IMR-90 (cell line): ENCODE measurements around the gene DPF3. TPM values are rescaled to one million over a fixed set of nuclear protein-coding genes. Genes with fewer than 3 reads are reported as not detected.
A peak's percentile ranks its signal among the peaks of the same experiment; 100 is the strongest.

ENCODE experiments used
- ATAC-seq: fragments of 200-7000 bp; cut with Tn5 transposase; 2 replicates; pipeline ENCODE4 v1.9.1; 2020; ENCODE audit warnings: low read depth, mild to moderate bottlenecking, moderate library complexity
- BruUV-seq: library from RNA; stranded (reverse); fragments of 400-500 nt; replicated peaks from 2 replicates; lab custom pipeline; 2021; lab: Mats Ljungman, UMichigan
- CTCF ChIA-PET: fragments of 300-600 bp; formaldehyde crosslinking; extraction: SDS; loops from one replicate; lab custom pipeline; 2021; ENCODE audit warnings: antibody characterized with exemption; lab: Yijun Ruan, JAX
- POLR2A ChIA-PET: fragments of 300-600 bp; sonication (Branson Sonifier 250); formaldehyde crosslinking; loops from one replicate; lab custom pipeline; 2022; ENCODE audit warnings: antibody characterized with exemption; ENCODE audit not compliant: unreplicated experiment; lab: Charles Lee
- DNase-seq: peaks from one replicate; pipeline ENCODE4 v3.0.0; 2013
- H2AFZ ChIP-seq: replicated peaks from 2 replicates; pipeline ENCODE3; 2013; ENCODE audit warnings: low read length, mild to moderate bottlenecking; ENCODE audit not compliant: poor library complexity
- H2AK5ac ChIP-seq: 2 replicates; pipeline ENCODE4 v1.6.1; 2013; ENCODE audit warnings: low read depth, low read length, inconsistent platforms
- H2AK9ac ChIP-seq: replicated peaks from 2 replicates; pipeline ENCODE3; 2013; ENCODE audit warnings: mild to moderate bottlenecking, low read depth, low read length, moderate library complexity; ENCODE audit not compliant: poor library complexity
- H2BK120ac ChIP-seq: 2 replicates; pipeline ENCODE4 v1.6.1; 2013; ENCODE audit warnings: low read depth, low read length, inconsistent platforms
- H2BK15ac ChIP-seq: 3 replicates; pipeline ENCODE4 v1.6.1; 2013; ENCODE audit warnings: low read depth, low read length, inconsistent platforms
- H2BK20ac ChIP-seq: 2 replicates; pipeline ENCODE4 v1.6.1; 2013; ENCODE audit warnings: low read depth, mild to moderate bottlenecking, inconsistent platforms, low read length, moderate library complexity
- H2BK5ac ChIP-seq: 2 replicates; pipeline ENCODE4 v1.6.1; 2013; ENCODE audit warnings: mild to moderate bottlenecking, low read depth, low read length, inconsistent platforms; ENCODE audit not compliant: poor library complexity, severe bottlenecking
- H3K14ac ChIP-seq: replicated peaks from 2 replicates; pipeline ENCODE4 v1.6.1; 2013; ENCODE audit warnings: low read depth, low read length, inconsistent platforms
- H3K18ac ChIP-seq: 2 replicates; pipeline ENCODE4 v1.6.1; 2013; ENCODE audit warnings: low read depth, low read length, control low read depth
- H3K23ac ChIP-seq: 2 replicates; pipeline ENCODE4 v1.6.1; 2013; ENCODE audit warnings: low read depth, low read length, inconsistent platforms
- H3K27ac ChIP-seq: 2 replicates; pipeline ENCODE4 v1.5.1; 2013; ENCODE audit warnings: mild to moderate bottlenecking, control low read depth, low read length; ENCODE audit not compliant: insufficient read depth
- H3K27me3 ChIP-seq: 2 replicates; pipeline ENCODE4 v1.6.1; 2013; ENCODE audit warnings: low read length; ENCODE audit not compliant: control insufficient read depth, insufficient read depth
- H3K36me3 ChIP-seq: 2 replicates; pipeline ENCODE4 v1.6.1; 2013; ENCODE audit warnings: low read length, mixed read lengths; ENCODE audit not compliant: control insufficient read depth, insufficient read depth
- H3K4ac ChIP-seq: 2 replicates; pipeline ENCODE4 v1.6.1; 2013; ENCODE audit warnings: low read depth, low read length, inconsistent platforms
- H3K4me1 ChIP-seq: 2 replicates; pipeline ENCODE4 v1.6.1; 2013; ENCODE audit warnings: low read length, mixed read lengths; ENCODE audit not compliant: control insufficient read depth, insufficient read depth
- H3K4me2 ChIP-seq: 2 replicates; pipeline ENCODE4 v1.6.1; 2013; ENCODE audit warnings: low read depth, mild to moderate bottlenecking, control low read depth, low read length, moderate library complexity
- H3K4me3 ChIP-seq: 2 replicates; pipeline ENCODE4 v1.5.1; 2013; ENCODE audit warnings: low read depth, mild to moderate bottlenecking, control low read depth, low read length, moderate library complexity; ENCODE audit not compliant: insufficient read depth
- H3K56ac ChIP-seq: 2 replicates; pipeline ENCODE4 v1.6.1; 2013; ENCODE audit warnings: low read length, inconsistent platforms; ENCODE audit not compliant: insufficient read depth; ENCODE audit errors: extremely low read depth
- H3K79me1 ChIP-seq, 2 experiments: 2 replicates each; pipeline ENCODE4 v1.6.1; 2013; ENCODE audit warnings: low read length in 2 of 2, inconsistent platforms in 1 of 2, low read depth in 1 of 2
- H3K9ac ChIP-seq: 2 replicates; pipeline ENCODE4 v1.6.1; 2013; ENCODE audit warnings: low read depth, low read length, control low read depth
- H3K9me1 ChIP-seq: 2 replicates; pipeline ENCODE4 v1.6.1; 2013; ENCODE audit warnings: low read length, inconsistent platforms; ENCODE audit not compliant: insufficient read depth
- H3K9me3 ChIP-seq: 2 replicates; pipeline ENCODE4 v1.6.1; 2013; ENCODE audit warnings: low read length; ENCODE audit not compliant: control insufficient read depth, insufficient read depth
- H4K20me1 ChIP-seq: 2 replicates; pipeline ENCODE4 v1.6.1; 2013; ENCODE audit warnings: low read length, inconsistent platforms; ENCODE audit not compliant: insufficient read depth
- H4K5ac ChIP-seq: 2 replicates; pipeline ENCODE4 v1.6.1; 2013; ENCODE audit warnings: mild to moderate bottlenecking, low read depth, low read length, control low read depth
- H4K8ac ChIP-seq, 2 experiments: 2 replicates each; pipeline ENCODE4 v1.6.1; 2013; ENCODE audit warnings: low read depth in 2 of 2, low read length in 2 of 2, control low read depth in 1 of 2, inconsistent platforms in 1 of 2
- H4K91ac ChIP-seq: 2 replicates; pipeline ENCODE4 v1.6.1; 2013; ENCODE audit warnings: low read depth, low read length, inconsistent platforms; ENCODE audit not compliant: insufficient read depth
- BHLHE40 ChIP-seq: fragments of 150-350 bp; IDR thresholded peaks from 2 replicates; pipeline ENCODE4 v1.6.1; 2016; ENCODE audit warnings: mild to moderate bottlenecking, low read depth, low read length
- MAFK ChIP-seq: IDR thresholded peaks from 2 replicates; pipeline ENCODE4 v1.6.1; 2012; ENCODE audit warnings: low read depth, low read length, improper control_type of control experiment
- NFE2L2 ChIP-seq: fragments of 150-350 bp; IDR thresholded peaks from 2 replicates; pipeline ENCODE4 v1.6.1; 2016; ENCODE audit warnings: low read depth, mild to moderate bottlenecking, low read length
- USF2 ChIP-seq: fragments of 150-350 bp; IDR thresholded peaks from 2 replicates; pipeline ENCODE4 v1.6.1; 2017; ENCODE audit warnings: mild to moderate bottlenecking, antibody characterized with exemption, low read length, low read depth
- WGBS, 2 experiments: methylation state at CpG; one replicate each; pipeline versions ENCODE4 v1.1.5 to v1.1.7; 2013; ENCODE audit warnings: missing lambda C conversion rate in 2 of 2; ENCODE audit not compliant: insufficient read length in 1 of 2; ENCODE audit errors: extremely low coverage in 2 of 2; 5-methylcytosine and 5-hydroxymethylcytosine counted together
- dilution Hi-C: fragments of 300-500 bp; cut with HindIII; formaldehyde crosslinking; loops from one replicate; pipeline ENCODE4 v1.14.3; 2018; ENCODE audit warnings: low sequenced_read_pairs; ENCODE audit not compliant: unreplicated experiment
- in situ Hi-C: fragments of 300-500 bp; cut with MboI; formaldehyde crosslinking; loops from 3 replicates; pipeline ENCODE4 v1.14.3; 2019; ENCODE audit warnings: low sequenced_read_pairs, inconsistent platforms, mixed read lengths
- intact Hi-C: fragments of 100-400 bp; cut with micrococcal nuclease; formaldehyde crosslinking; loops from 2 replicates; pipeline ENCODE4 v1.10.0; 2022
- polyA plus RNA-seq, 3 experiments: library from polyadenylated mRNA; depleted of rRNA; stranded (reverse); fragments of >200 nt; gene quantifications; 2 replicates each; pipeline ENCODE4 v1.2.3, GENCODE V29; 2012; ENCODE audit warnings: low replicate concordance in 1 of 3
- total RNA-seq: library from RNA; depleted of rRNA; stranded (reverse); fragments of >200 nt; gene quantifications from 2 replicates; pipeline ENCODE4 v1.2.3, GENCODE V29; 2012
- TF ChIP-seq, protein P1 (sequence below): conservative IDR thresholded peaks from 2 replicates; pipeline ENCODE4 v1.5.1; 2012; ENCODE audit warnings: mild to moderate bottlenecking, low read depth, low read length, improper control_type of control experiment

Gene DPF3
- total and polyA plus RNA-seq, 2 of the 4 experiments (the other 2 are of a cell fraction), result 30.5 to 32.8 TPM

GRCh38 chr14:72615451-72616121 lies 278.3 kb downstream of the DPF3 start (continued):
- TF ChIP-seq, protein P1, sequence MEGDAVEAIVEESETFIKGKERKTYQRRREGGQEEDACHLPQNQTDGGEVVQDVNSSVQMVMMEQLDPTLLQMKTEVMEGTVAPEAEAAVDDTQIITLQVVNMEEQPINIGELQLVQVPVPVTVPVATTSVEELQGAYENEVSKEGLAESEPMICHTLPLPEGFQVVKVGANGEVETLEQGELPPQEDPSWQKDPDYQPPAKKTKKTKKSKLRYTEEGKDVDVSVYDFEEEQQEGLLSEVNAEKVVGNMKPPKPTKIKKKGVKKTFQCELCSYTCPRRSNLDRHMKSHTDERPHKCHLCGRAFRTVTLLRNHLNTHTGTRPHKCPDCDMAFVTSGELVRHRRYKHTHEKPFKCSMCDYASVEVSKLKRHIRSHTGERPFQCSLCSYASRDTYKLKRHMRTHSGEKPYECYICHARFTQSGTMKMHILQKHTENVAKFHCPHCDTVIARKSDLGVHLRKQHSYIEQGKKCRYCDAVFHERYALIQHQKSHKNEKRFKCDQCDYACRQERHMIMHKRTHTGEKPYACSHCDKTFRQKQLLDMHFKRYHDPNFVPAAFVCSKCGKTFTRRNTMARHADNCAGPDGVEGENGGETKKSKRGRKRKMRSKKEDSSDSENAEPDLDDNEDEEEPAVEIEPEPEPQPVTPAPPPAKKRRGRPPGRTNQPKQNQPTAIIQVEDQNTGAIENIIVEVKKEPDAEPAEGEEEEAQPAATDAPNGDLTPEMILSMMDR, result no peak

DNA sequence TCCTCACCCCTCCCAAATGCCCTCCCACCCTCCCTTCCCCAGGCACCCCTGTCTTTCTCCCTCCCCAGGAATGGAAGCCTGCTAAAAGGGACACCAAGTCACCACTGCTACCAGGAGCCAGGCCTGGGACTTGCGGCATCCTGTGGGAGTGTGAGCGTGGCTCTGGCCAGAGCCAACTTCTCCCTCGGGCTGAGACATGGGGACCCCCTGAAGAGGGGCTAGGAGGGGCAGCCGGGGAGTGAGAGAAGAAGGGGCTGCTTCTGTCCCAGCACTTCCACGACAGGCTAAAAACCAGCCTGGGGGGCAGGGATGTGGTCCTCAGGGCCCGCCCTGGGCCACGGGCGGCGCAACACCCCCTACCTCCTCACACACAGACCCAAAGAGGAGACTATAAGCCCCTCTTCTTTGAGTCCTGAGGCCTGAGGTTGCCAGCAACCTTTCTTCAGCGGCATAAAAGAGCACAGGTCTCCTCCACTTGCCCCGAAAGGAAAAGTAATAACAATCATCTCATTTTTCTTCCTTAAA lies 278.9 kb downstream of the DPF3 start:
- Histone ChIP-seq H3K9ac (no peak overlapping the region), H3K23ac (peak overlapping the region; percentile 26; the same call in 1 of the 2 replicates), H3K4me1 (peaks cover 38% of the 10 kb centered on the region), H2AK5ac (peak overlapping the region; percentile 99), H2AK9ac (peak overlapping the region; percentile 94), H2AFZ (peak overlapping the region; percentile 52), H3K27me3 (no peaks in the 10 kb centered on the region), H3K79me1 (peaks cover 0 to 10% of the 10 kb centered on the region in 2 experiments; a peak in 1 of 4 replicates), H3K27ac (peak overlapping the region; percentile 63), H4K91ac (peak overlapping the region; percentile 96), H3K18ac (peak overlapping the region; percentile 22; the same call in 1 of the 2 replicates), H4K5ac (peak overlapping the region; percentile 92), H3K4me2 (no peak overlapping the region), H2BK20ac (peak overlapping the region; percentile 92), H3K14ac (peak overlapping the region; percentile 91), H2BK15ac (peak overlapping the region; percentile 92), H3K9me1 (peaks cover 31% of the 10 kb centered on the region), H2BK120ac (peak overlapping the region; percentile 100), H3K4me3 (no peak overlapping the region), H3K56ac (peak overlapping the region; percentile 62), H3K9me3 (no peaks in the 10 kb centered on the region), H3K36me3 (no peaks in the 10 kb centered on the region), H2BK5ac (peak overlapping the region; percentile 81), H3K4ac (peak overlapping the region; percentile 89), H4K8ac (peak overlapping the region; percentile 65 to 85), H4K20me1 (no peaks in the 10 kb centered on the region)
- CTCF ChIA-PET, result interaction anchor here (0.5 kb wide), 1 partner anchor 30 kb away, joined by 3 read pairs; no protein-coding TSS in a partner anchor
- POLR2A ChIA-PET, result no interaction called here
- DNase-seq, result no peak
- TF ChIP-seq NFE2L2, result no peak
- TF ChIP-seq USF2, result no peak
- TF ChIP-seq MAFK, result no peak
- no peak for TF ChIP-seq BHLHE40
- 20% methylated on average over 1 of the region's 11 CpGs; no CpG with 5 or more reads in 1 of the 2 experiments for WGBS, 2 experiments
- intact Hi-C loops (no loop called here), dilution Hi-C loops (no loop called here), in situ Hi-C loops (no loop called here)
- ATAC-seq, result no peak
- BruUV-seq, result no TSS peak
